HepG2 (cell line): Measurements from ENCODE around the gene ARHGDIA. TPM values are rescaled to one million over a fixed set of nuclear protein-coding genes. Genes with fewer than 3 reads are reported as not detected.

Source experiments
- AGO2 ChIP-seq: fragments of 200-400 bp; formaldehyde crosslinking; optimal IDR thresholded peaks from 2 replicates; pipeline ENCODE3; 2017; ENCODE audit warnings: mild to moderate bottlenecking, low read depth, low read length, moderate library complexity
- E2F2 ChIP-seq: sonication (generic); formaldehyde crosslinking; IDR thresholded peaks from 2 replicates; pipeline ENCODE4 v1.4.0; 2020; ENCODE audit warnings: missing genetic modification reagents, borderline replicate concordance
- HNRNPL ChIP-seq: fragments of 200-400 bp; formaldehyde crosslinking; IDR thresholded peaks from 2 replicates; pipeline ENCODE4 v1.6.1; 2017; ENCODE audit warnings: mild to moderate bottlenecking, low read depth, low read length
- JUNB ChIP-seq: sonication (generic); formaldehyde crosslinking; IDR thresholded peaks from 2 replicates; pipeline ENCODE4 v1.8.0; 2022; ENCODE audit warnings: missing genetic modification reagents, mild to moderate bottlenecking, borderline replicate concordance
- KDM2A ChIP-seq: sonication (generic); formaldehyde crosslinking; IDR thresholded peaks from 2 replicates; pipeline ENCODE4 v1.4.0; 2020; ENCODE audit warnings: low read depth, missing genetic modification reagents, borderline replicate concordance
- MXD1 ChIP-seq: sonication (generic); formaldehyde crosslinking; IDR thresholded peaks from 2 replicates; pipeline ENCODE4 v1.4.0; 2020; ENCODE audit warnings: mild to moderate bottlenecking, missing genetic modification reagents
- NCOA5 ChIP-seq: sonication (generic); formaldehyde crosslinking; IDR thresholded peaks from 2 replicates; pipeline ENCODE4 v1.4.0; 2020; ENCODE audit warnings: missing genetic modification reagents
- POLR2A ChIP-seq, 2 experiments: IDR thresholded peaks; 2 replicates each; pipeline ENCODE4 v1.6.1; 2011; ENCODE audit warnings: low read depth in 2 of 2, low read length in 2 of 2, mild to moderate bottlenecking in 1 of 2, moderate library complexity in 1 of 2; ENCODE audit not compliant: insufficient read depth in 1 of 2
- RBFOX2 ChIP-seq: fragments of 200-400 bp; formaldehyde crosslinking; IDR thresholded peaks from 2 replicates; pipeline ENCODE4 v1.6.1; 2017; ENCODE audit warnings: low read depth, mild to moderate bottlenecking, low read length
- SALL1 ChIP-seq: sonication (generic); formaldehyde crosslinking; IDR thresholded peaks from 2 replicates; pipeline ENCODE4 v1.8.0; 2022; ENCODE audit warnings: mild to moderate bottlenecking, missing genetic modification reagents
- SKI ChIP-seq: fragments of 450-650 bp; IDR thresholded peaks from one replicate; pipeline ENCODE4 v1.6.1; 2018; ENCODE audit warnings: mild to moderate bottlenecking; ENCODE audit not compliant: partially characterized antibody
- SNAPC2 ChIP-seq: sonication (generic); formaldehyde crosslinking; IDR thresholded peaks from 2 replicates; pipeline ENCODE4 v1.8.1; 2022; ENCODE audit warnings: mild to moderate bottlenecking, missing genetic modification reagents
- THAP9 ChIP-seq: sonication (generic); formaldehyde crosslinking; IDR thresholded peaks from 2 replicates; pipeline ENCODE4; 2020; ENCODE audit warnings: missing genetic modification reagents, mild to moderate bottlenecking, borderline replicate concordance
- TP53 ChIP-seq: sonication (generic); formaldehyde crosslinking; conservative IDR thresholded peaks from 2 replicates; pipeline ENCODE4 v1.4.0; 2020; ENCODE audit warnings: missing genetic modification reagents
- XRCC5 ChIP-seq: fragments of 200-400 bp; formaldehyde crosslinking; optimal IDR thresholded peaks from 2 replicates; pipeline ENCODE3; 2017; ENCODE audit warnings: mild to moderate bottlenecking, low read length
- ZBED4 ChIP-seq: sonication (generic); formaldehyde crosslinking; IDR thresholded peaks from 2 replicates; pipeline ENCODE4 v1.4.0; 2020; ENCODE audit warnings: missing genetic modification reagents, borderline replicate concordance
- ZBTB25 ChIP-seq: IDR thresholded peaks from 2 replicates; pipeline ENCODE4 v1.6.1; 2018; ENCODE audit warnings: missing genetic modification reagents
- ZFP62 ChIP-seq: sonication (generic); formaldehyde crosslinking; IDR thresholded peaks from 2 replicates; pipeline ENCODE4 v1.4.0; 2020; ENCODE audit warnings: missing genetic modification reagents
- ZNF225 ChIP-seq: sonication (generic); formaldehyde crosslinking; IDR thresholded peaks from 2 replicates; pipeline ENCODE4 v1.4.0; 2020; ENCODE audit warnings: mild to moderate bottlenecking, missing genetic modification reagents
- ZNF564 ChIP-seq: sonication (generic); formaldehyde crosslinking; IDR thresholded peaks from 2 replicates; pipeline ENCODE4 v1.8.1; 2023; ENCODE audit warnings: mild to moderate bottlenecking, missing genetic modification reagents
- ZNF816 ChIP-seq: sonication (generic); formaldehyde crosslinking; IDR thresholded peaks from 2 replicates; pipeline ENCODE4 v1.8.0; 2022; ENCODE audit warnings: missing genetic modification reagents, mild to moderate bottlenecking, borderline replicate concordance
- ZSCAN9 ChIP-seq: IDR thresholded peaks from 2 replicates; pipeline ENCODE4 v1.6.1; 2016; ENCODE audit warnings: borderline replicate concordance
- polyA plus RNA-seq, 8 experiments: library from polyadenylated mRNA; depleted of rRNA in 3 of 8; stranded (reverse) in 7 of 8; unstranded in 1 of 8; fragments of >200 nt; fragmentation: Illumina TruSeq in 4 of 8; extraction: Trizol in 4 of 8; gene quantifications; 2 replicates each; pipeline versions ENCODE4 v1.2.1 to v1.2.3, GENCODE V29; 2011 to 2016; ENCODE audit warnings: low read depth in 4 of 8, missing spikeins in 1 of 8, mixed read lengths in 1 of 8; ENCODE audit not compliant: insufficient read depth in 1 of 8
- total RNA-seq, 5 experiments: library from RNA; depleted of rRNA; stranded (reverse); fragments of >200 nt; fragmentation: Illumina TruSeq; extraction: Trizol; gene quantifications; 2 replicates each; pipeline ENCODE4 v1.2.3, GENCODE V29; 2016; ENCODE audit warnings: low read depth in 1 of 5

The ARHGDIA gene
- total and polyA plus RNA-seq, 2 of the 13 experiments (the other 11 are each of a cell fraction or from before 2014, with no cell fraction given): 40.0 to 64.0 TPM

- TF ChIP-seq XRCC5: no peak
- TF ChIP-seq SNAPC2 (CRISPR knock-in tag): no peak
- no peak for TF ChIP-seq ZFP62
- TF ChIP-seq KDM2A (CRISPR knock-in tag): no peak
- 0 out of 2 replicates have a peak, but pooled peaks have one; percentile 26 for TF ChIP-seq MXD1 (CRISPR knock-in tag)
- 0 out of 2 replicates have a peak, but pooled peaks have one; percentile 4 for TF ChIP-seq JUNB (CRISPR knock-in tag)
- no peak for TF ChIP-seq ZNF816 (CRISPR knock-in tag)
- TF ChIP-seq ZSCAN9: no peak
- TF ChIP-seq TP53 (CRISPR knock-in tag): no peak
- TF ChIP-seq RBFOX2: peak; percentile 43; the same call in 1 of the 2 replicates
- no peak for TF ChIP-seq HNRNPL
- TF ChIP-seq NCOA5: no peak
- TF ChIP-seq POLR2A (IDR thresholded peaks at IDR 0.05; ENCODE audit: insufficient read depth in 1 of 2, low read depth in 2 of 2, low read length in 2 of 2): peak in 1 of 2 experiments; percentile 43; a peak in 1 of 4 replicates
- TF ChIP-seq SALL1 (CRISPR knock-in tag): no peak
- no peak for TF ChIP-seq E2F2 (CRISPR knock-in tag)
- TF ChIP-seq ZBTB25: no peak
- 0 out of 2 replicates have a peak, but pooled peaks have one; percentile 3 for TF ChIP-seq THAP9 (CRISPR knock-in tag)
- TF ChIP-seq ZNF564 (CRISPR knock-in tag): no peak
- TF ChIP-seq ZNF225 (CRISPR knock-in tag): 0 out of 2 replicates have a peak, but pooled peaks have one; percentile 29
- peak; percentile 57 for TF ChIP-seq AGO2
- no peak for TF ChIP-seq SKI
- TF ChIP-seq ZBED4 (CRISPR knock-in tag): no peak
These were observed 19.7 kb downstream of the ARHGDIA start (continued) for GRCh38 chr17:81851423-81851822.
